Fibroblast of upper back skin (primary cell): ENCODE data around the gene RFX5.

Experiments used
- DNase-seq: peaks from one replicate; pipeline ENCODE4 v3.0.0-alpha.2; 2013

The RFX5 gene

DNA sequence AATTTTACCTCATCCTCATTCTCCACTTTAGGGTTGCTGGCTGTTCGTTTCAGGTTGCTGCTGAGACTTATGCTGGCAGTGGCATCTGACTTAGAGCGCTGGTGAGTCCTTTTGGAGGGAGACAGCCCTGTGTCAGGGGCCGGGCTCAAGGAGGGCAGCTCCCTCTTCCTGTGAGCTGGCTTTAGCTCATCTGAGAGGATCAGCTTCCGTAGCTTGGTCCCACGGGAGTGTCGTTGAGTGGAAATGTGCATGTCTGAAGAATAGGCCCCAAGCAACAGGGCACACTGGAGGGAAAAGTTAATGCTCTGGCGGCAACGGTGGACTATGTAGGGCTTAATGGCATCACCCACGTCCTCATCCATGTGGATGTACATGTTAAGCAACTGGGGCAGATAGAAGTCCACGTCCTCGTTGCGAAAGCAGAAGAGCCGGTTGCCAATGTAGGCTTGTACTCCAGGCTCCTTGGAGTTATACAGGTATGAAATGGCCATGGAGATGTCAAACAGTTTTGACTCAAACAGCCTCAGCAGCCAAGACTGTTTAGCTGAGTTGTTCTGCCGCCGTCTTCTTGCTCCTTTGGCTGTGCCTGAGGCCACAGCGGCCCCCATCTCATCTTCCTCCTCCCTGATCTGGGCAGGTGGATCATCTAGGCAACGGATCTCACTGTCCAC is 31.4 kb downstream of the RFX5 start:
- no peak for DNase-seq

DNA sequence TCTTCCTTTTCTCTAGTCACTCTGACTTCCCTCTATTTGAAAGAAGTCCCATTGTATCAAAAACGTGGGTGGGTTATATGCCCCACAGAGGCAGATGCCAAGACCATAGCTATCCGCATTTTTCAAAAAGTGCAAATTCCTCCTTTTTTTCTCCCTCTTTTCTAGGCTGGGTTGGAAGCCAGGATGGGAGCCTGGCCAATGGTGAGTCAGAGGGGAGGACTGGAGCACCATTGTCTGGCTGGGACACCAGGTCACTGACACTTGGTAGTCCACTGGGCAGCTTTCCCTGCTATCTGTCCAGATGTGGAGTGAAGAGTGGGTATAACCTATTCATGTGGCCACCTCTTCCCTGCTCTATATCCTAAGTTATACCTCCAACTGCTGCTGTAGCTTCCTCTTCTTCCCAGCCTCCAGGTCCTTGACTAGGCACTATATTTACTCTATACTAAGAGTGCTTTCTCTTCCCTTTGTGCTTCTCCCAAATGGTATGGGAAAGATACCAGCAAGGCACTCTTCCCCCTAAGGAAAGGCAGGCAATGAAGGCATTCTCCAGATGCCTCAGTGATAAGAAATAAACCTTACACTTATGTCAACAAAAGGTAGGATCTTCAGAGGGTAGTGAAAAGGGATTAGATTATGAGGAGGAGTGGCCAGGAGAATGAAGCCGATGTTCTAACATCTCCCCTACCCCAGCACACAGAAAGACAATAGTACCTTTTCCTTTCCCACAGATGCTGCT is 32.7 kb downstream of the RFX5 start:
- peak; percentile 79 for DNase-seq

DNA sequence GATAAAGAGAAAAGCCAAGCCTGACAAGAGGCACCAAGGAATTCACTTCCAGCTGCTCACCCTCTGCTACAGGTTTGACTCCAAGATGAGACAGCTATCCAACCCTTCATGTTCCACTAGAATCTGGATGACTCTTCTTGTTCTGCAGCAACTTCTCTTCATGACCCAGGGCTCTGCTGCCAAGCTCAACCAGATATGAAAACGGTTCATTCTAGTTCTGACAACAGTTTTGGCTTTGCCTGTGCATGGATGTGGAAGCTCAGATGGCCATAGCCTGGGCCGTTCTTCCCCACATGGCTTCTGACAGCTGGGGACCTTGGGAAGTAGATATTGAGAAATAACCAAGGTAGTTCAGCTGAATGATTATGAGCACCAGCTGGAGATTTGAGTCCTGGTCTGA is 33.6 kb downstream of the RFX5 start:
- DNase-seq, result no peak

DNA sequence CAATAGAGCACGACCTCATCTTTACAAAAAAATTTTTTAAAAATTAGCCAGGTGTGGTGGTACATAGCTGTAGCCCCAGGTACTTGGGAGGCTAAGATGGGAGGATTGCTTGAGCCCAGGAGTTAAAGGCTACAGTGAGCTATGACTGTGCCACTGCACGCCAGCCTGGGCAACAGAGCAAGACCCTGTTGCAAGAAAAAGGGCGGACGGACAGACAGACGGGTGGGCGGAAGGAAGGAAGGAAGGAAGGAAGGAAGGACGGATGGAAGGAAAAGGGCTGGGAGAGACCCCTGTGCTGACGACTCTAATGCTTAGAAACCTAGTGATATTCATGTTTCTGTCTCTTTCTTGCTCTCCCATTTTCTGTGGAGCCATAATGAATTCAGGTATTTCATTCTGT is 34.2 kb downstream of the RFX5 start:
- DNase-seq, result no peak

DNA sequence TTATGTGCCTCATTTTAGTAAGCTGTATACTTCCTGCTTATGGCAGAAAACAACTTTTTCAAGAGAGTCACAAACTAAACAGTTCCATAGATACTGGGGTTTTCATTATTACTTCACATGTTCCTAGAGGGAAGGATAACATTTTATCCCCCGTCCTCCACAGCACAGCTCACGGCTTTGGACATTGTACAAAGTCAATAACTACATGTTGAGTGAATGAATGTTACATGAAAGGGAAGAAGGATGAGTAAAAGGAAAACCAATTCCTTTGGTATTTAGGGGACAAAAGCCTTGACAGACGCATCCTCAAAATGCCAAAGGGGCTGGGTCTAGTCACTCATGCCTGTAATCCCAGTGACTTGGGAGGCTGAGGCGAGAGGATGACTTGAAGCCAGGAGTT is 34.6 kb downstream of the RFX5 start:
- DNase-seq, result peak; percentile 33

DNA sequence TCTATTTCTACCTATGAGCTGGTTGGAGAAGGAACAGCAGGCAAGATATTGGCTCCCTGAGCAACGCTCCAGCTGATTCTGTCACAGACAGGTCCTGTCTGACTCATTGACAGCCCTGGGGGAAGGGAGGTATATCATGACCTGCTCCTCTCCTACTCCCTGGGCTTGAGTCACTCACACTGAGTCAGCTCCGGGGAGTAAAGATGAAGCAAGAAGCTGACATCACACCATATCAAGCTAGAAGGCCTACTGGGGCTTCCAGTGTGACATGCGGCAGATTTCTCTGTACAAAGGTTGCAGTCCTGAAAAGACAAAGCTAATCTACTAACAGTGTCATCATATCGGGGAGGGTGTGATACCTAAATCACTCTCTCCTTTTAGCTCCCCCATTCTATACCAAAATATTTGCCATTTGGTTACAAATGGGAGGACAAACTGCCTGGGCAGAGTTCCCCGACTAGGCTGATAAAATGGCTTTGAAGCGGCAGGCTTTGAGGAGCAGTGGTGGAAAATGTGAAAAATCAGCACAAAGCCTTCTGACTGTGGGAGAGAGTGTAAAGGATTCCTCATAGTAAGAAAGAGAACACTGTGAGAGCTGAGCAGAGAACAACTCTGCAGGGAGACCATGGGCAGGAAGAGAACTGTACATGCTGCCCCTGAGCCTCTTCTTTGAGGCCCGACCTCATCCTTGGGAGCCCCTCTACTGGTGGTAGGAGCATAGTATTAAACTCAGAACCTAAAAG is 35.3 kb downstream of the RFX5 start:
- DNase-seq, result peak; percentile 99

DNA sequence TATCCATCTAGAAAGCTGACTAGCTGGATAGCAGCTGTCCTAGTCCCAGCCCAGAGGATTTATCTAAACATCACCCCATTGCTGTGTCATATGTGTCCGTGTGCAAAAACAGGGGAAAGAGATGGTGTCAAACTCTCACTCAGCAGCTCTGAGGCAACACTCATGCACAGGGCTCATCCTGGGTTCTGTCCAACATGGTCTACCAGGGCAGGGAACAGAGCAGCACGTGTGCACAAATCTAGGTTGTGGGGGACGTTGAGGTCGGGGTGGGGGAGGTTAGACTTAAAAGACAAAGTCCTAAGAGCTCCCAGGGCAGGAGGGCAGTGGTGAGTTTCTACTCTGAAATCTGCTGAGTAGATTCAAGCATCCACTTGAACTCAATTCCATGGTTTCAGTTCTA is 36.0 kb downstream of the RFX5 start:
- no peak for DNase-seq

DNA sequence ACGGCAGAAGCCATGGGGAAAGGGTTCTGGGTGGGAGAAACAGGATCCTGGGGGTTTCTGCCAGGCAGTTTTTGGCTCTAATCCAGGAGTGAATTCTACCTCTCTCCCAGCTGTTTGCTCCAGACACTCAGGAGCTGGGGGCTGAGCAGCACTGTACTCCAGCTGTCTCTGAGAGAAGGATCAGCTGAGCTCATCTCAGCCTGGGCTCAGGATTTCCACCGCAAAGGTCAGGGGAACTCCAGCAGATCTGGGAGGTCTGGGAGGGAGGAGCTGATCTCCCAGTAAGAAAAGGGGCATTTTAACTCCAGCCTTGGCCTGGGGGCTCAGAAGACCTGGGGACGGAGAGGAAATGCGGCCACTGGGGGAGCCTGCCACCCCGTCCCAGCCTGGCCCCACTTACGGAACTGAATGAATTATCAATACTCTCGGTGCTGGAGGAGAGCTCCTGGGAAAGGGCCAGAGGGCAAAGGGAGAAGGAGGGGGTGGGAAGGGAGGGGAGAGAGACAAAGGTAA is 37.2 kb downstream of the RFX5 start:
- peak; percentile 58 for DNase-seq

DNA sequence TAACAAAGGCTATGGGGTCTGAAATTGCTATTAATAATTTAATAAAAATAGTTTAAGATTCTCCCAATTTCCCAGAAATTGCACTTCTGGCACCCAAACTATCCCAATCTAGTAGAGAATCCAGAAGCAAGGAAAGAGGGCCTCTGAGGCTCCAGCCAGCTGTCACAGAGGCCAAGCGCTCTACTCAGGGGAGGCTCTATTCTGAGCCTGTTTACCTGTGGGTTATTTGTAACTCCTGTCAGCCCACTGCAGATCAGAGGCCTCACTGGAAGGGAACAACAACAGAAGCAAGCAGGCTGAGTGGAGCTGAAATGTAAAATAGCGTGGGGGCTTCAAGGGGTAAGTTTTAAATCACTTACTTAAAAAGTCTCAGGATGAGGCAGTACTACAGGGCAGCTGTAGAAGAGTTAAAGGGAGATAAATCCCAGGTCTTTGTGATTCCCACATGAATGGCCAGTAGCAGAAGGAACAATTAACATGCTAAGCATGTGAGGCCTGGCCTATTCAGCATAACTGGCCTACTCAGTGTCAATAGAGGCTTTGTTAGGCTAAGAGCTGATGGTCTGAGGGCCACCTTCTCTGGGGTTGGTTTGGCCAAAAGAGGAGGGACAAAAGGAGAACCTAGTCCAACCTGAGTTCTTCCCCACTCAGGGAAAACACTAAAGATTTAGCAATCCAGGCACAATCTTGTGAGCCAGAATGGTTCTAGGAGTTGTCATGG is 52.1 kb downstream of the RFX5 start:
- no peak for DNase-seq

DNA sequence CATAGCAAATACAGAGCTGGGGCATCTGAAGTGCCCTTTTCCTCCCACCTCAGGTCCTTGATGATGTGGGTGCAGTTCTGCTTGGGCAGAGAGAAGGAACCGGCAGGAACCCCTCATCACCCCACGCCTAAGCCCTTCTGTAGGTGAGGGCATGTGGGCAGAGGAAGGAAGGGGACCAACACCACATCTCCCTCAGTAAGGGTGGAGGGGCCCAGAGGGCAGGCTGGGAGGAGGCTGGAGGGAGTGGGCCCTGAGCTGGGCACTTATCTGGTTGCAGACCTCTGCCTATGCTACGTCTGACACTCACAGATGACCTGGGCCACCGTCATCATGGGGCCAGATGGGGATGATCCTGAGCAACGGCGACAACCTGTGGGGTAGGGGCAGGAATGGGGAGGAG is 54.0 kb downstream of the RFX5 start:
- no peak for DNase-seq

DNA sequence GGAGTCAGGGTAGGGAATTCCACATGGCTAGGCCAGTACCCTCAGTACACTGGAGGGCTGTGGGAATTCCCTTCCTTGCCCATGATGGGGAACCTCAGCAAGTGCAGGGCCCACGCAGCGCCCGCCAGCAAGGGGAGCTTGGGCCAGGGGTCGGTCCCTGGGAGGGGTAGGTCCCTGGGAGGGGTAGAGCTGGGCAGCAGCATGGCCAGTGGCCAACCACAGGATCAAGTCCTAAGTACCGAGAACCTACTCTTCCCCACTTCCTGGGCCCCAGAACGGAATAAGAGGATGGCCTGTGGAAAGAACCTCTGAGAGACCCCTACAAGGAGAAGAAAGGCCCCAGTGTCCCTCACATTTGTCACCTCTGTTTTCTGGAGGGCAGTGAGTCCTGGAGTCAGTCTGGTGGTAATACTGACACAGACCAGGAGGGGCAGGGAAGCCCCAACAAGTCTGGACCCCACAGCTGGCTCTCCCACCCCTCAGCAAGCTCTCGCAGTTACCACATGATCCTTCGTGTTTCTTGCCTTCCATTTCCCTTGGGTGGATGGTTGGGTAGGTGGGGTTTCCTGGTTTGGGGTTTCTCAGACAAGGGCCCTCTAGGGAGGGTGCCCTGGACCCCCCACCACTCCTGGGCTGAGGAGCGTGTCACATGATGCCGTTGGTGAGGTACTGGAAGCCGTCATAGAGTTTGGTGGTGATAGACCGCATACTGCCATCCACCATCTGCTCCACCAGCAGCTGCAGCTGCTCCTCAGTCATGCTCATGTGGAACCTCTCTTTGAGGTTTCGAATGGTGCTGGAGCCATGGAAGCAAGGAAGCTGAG is 54.6 kb downstream of the RFX5 start:
- DNase-seq, result no peak

DNA sequence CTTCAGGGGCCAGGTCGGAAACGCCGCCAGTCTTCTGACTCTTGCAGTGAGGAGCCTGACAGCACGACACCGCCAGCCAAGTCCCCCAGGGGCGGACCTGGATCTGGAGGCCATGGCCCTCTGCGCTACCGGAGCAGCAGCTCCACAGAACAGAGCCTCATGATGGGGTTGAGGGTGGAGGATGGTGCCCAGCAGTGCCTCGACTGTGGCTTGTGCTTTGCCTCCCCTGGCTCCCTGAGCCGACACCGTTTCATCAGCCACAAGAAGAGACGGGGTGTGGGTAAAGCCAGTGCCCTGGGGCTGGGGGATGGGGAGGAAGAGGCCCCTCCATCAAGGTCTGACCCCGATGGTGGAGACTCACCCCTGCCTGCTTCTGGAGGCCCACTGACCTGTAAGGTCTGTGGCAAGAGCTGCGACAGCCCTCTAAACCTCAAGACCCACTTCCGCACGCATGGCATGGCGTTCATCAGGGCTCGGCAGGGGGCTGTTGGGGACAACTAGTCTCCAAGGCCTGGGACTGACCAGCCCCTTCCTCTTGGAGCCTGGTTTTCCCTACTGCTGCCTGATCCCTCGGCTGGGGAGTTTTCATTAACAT is 56.2 kb downstream of the RFX5 start:
- no peak for DNase-seq
